WTC11 (cell line): ENCODE results near the gene MARS1. TPM values are rescaled to one million over a fixed set of nuclear protein-coding genes. Genes with fewer than 3 reads are reported as not detected.

Source experiments
- ATAC-seq: fragments of 200-7000 bp; cut with Tn5 transposase; 2 replicates; pipeline ENCODE4 v1.10.0; 2021; ENCODE audit warnings: mild to moderate bottlenecking, moderate library complexity
- CTCF ChIA-PET: fragments of 300-600 bp; sonication (Branson Sonifier 250); formaldehyde crosslinking; loops from one replicate; lab custom pipeline; 2021; ENCODE audit warnings: antibody characterized with exemption; lab: Charles Lee
- POLR2A ChIA-PET: fragments of 350-600 bp; sonication (Branson Sonifier 250); formaldehyde crosslinking; loops from one replicate; lab custom pipeline; 2021; ENCODE audit warnings: antibody characterized with exemption; lab: Charles Lee
- DNase-seq: peaks from one replicate; pipeline ENCODE4 v3.0.0; 2021; ENCODE audit warnings: low spot score
- H3K27ac Mint-ChIP-seq: 2 replicates; pipeline ENCODE4 v1.8.0; 2021; ENCODE audit warnings: mixed read lengths
- H3K27me3 Mint-ChIP-seq: 2 replicates; pipeline ENCODE4 v1.8.0; 2021; ENCODE audit warnings: low read depth, mild to moderate bottlenecking, moderate library complexity, mixed read lengths
- H3K36me3 Mint-ChIP-seq: 2 replicates; pipeline ENCODE4 v1.8.0; 2021; ENCODE audit warnings: mixed read lengths
- H3K4me1 Mint-ChIP-seq: 2 replicates; pipeline ENCODE4 v1.8.0; 2022; ENCODE audit warnings: mixed read lengths
- H3K4me3 Mint-ChIP-seq: 2 replicates; pipeline ENCODE4 v1.8.0; 2021; ENCODE audit warnings: mild to moderate bottlenecking, moderate library complexity, mixed read lengths
- H3K9me3 Mint-ChIP-seq: 2 replicates; pipeline ENCODE4 v1.8.0; 2021; ENCODE audit warnings: mixed read lengths
- AR ChIP-seq: fragments of 250-450 bp; sonication (Bioruptor Pico); IDR thresholded peaks from 2 replicates; pipeline ENCODE4 v1.9.0; 2021; ENCODE audit warnings: mild to moderate bottlenecking
- FOXK1 ChIP-seq: sonication (generic); formaldehyde crosslinking; IDR thresholded peaks from 2 replicates; pipeline ENCODE4 v1.8.0; 2022; ENCODE audit warnings: mild to moderate bottlenecking, moderate library complexity, missing genetic modification reagents
- GABPB1 ChIP-seq: sonication (generic); formaldehyde crosslinking; IDR thresholded peaks from 2 replicates; pipeline ENCODE4 v1.8.1; 2023; ENCODE audit warnings: mild to moderate bottlenecking, missing genetic modification reagents
- IRF1 ChIP-seq: sonication (generic); formaldehyde crosslinking; IDR thresholded peaks from 2 replicates; pipeline ENCODE4 v1.8.0; 2023; ENCODE audit warnings: missing genetic modification reagents
- JAZF1 ChIP-seq: fragments of 250-450 bp; sonication (Bioruptor Pico); IDR thresholded peaks from 2 replicates; pipeline ENCODE4 v1.9.0; 2021; ENCODE audit warnings: moderate library complexity, mild to moderate bottlenecking, inconsistent platforms
- JUN ChIP-seq: sonication (generic); formaldehyde crosslinking; IDR thresholded peaks from 2 replicates; pipeline ENCODE4 v1.8.0; 2023; ENCODE audit warnings: mild to moderate bottlenecking, missing genetic modification reagents
- KAT7 ChIP-seq: sonication (generic); formaldehyde crosslinking; IDR thresholded peaks from 2 replicates; pipeline ENCODE4 v1.8.1; 2023; ENCODE audit warnings: missing genetic modification reagents, mild to moderate bottlenecking, borderline replicate concordance
- NFE2L1 ChIP-seq: sonication (generic); formaldehyde crosslinking; IDR thresholded peaks from 2 replicates; pipeline ENCODE4 v1.8.1; 2023; ENCODE audit warnings: missing genetic modification reagents
- RORB ChIP-seq: fragments of 250-450 bp; sonication (Bioruptor Pico); IDR thresholded peaks from 2 replicates; pipeline ENCODE4 v1.9.0; 2021; ENCODE audit warnings: mild to moderate bottlenecking
- SMAD3 ChIP-seq: sonication (generic); formaldehyde crosslinking; IDR thresholded peaks from 2 replicates; pipeline ENCODE4 v1.8.0; 2022; ENCODE audit warnings: missing genetic modification reagents, mild to moderate bottlenecking, borderline replicate concordance
- SMAD4 ChIP-seq: sonication (generic); formaldehyde crosslinking; IDR thresholded peaks from 2 replicates; pipeline ENCODE4 v1.8.0; 2022; ENCODE audit warnings: mild to moderate bottlenecking, missing genetic modification reagents
- TEAD4 ChIP-seq: sonication (generic); formaldehyde crosslinking; IDR thresholded peaks from 2 replicates; pipeline ENCODE4 v1.8.0; 2022; ENCODE audit warnings: mild to moderate bottlenecking, missing genetic modification reagents
- ZNF263 ChIP-seq: sonication (generic); formaldehyde crosslinking; IDR thresholded peaks from 2 replicates; pipeline ENCODE4 v1.8.1; 2022; ENCODE audit warnings: low read depth, mild to moderate bottlenecking, moderate library complexity, missing genetic modification reagents
- ZNF671 ChIP-seq: fragments of 250-450 bp; sonication (Bioruptor Pico); IDR thresholded peaks from 2 replicates; pipeline ENCODE4 v1.8.0; 2021; ENCODE audit warnings: mild to moderate bottlenecking
- ZSCAN18 ChIP-seq: fragments of 250-450 bp; sonication (Bioruptor Pico); IDR thresholded peaks from 2 replicates; pipeline ENCODE4 v2.1.2; 2022; ENCODE audit warnings: mild to moderate bottlenecking, moderate library complexity
- total RNA-seq: library from RNA; stranded (reverse); gene quantifications from 3 replicates; pipeline ENCODE4 v1.2.3, GENCODE V29; 2021
- TF ChIP-seq, protein P1 (sequence below): sonication (generic); formaldehyde crosslinking; IDR thresholded peaks from 2 replicates; pipeline ENCODE4 v1.8.1; 2022; ENCODE audit warnings: low read depth, mild to moderate bottlenecking, moderate library complexity, missing genetic modification reagents, borderline replicate concordance
- TF ChIP-seq, protein P2 (sequence below): fragments of 200-600 bp; IDR thresholded peaks from 2 replicates; pipeline ENCODE4 v1.8.0; 2022; ENCODE audit warnings: antibody characterized with exemption
- TF ChIP-seq, protein P3 (sequence below): sonication (generic); formaldehyde crosslinking; IDR thresholded peaks from 2 replicates; pipeline ENCODE4 v1.8.1; 2022; ENCODE audit warnings: mild to moderate bottlenecking, missing genetic modification reagents, moderate library complexity, borderline replicate concordance
- TF ChIP-seq, protein P4 (sequence below): sonication (generic); formaldehyde crosslinking; IDR thresholded peaks from 2 replicates; pipeline ENCODE4 v1.8.1; 2023; ENCODE audit warnings: mild to moderate bottlenecking, missing genetic modification reagents
- TF ChIP-seq, protein P5 (sequence below): sonication (generic); formaldehyde crosslinking; IDR thresholded peaks from 2 replicates; pipeline ENCODE4 v1.8.1; 2023; ENCODE audit warnings: mild to moderate bottlenecking, moderate library complexity, missing genetic modification reagents
- TF ChIP-seq, protein P6 (sequence below): sonication (generic); formaldehyde crosslinking; IDR thresholded peaks from 2 replicates; pipeline ENCODE4 v1.8.0; 2022; ENCODE audit warnings: mild to moderate bottlenecking, missing genetic modification reagents

The MARS1 gene
- total RNA-seq, 1 experiment from 2014 or later = 367 TPM

DNA sequence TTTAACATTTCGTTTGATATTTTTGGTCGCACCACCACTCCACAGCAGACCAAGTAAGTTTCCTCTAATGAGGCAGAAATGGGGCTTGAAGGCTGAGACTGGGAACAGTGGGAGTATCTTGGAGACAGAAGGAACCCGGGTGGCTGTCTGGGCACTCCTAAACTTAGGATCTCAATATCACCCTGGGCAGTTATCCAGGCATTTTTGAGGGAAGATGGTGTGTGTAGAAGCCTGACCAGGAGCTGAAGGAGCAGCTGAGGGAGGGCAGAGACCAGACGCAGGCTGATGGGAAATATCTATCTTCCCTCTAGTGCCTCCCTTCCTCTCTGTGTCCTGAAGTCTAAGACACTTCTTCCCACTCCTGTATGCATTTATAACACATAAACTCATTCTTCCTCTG lies 10.7 kb downstream of the MARS1 start:
- H3K4me1 Mint-ChIP-seq = no peaks in the 10 kb centered on the region
- ChIA-PET CTCF (interaction anchor here (1.0 kb wide), 1 partner anchor 14 kb away, joined by 5 read pairs; no protein-coding TSS in a partner anchor), POLR2A (no interaction called here)
- H3K9me3 Mint-ChIP-seq = peaks cover 5% of the 10 kb centered on the region; the same call in 1 of the 2 replicates
- TF ChIP-seq AR (CRISPR knock-in tag) (no peak), RORB (CRISPR knock-in tag) (no peak), SMAD3 (CRISPR knock-in tag) (no peak), FOXK1 (CRISPR knock-in tag) (no peak), TEAD4 (CRISPR knock-in tag) (no peak), SMAD4 (CRISPR knock-in tag) (no peak), ZNF263 (no peak), ZSCAN18 (CRISPR knock-in tag) (no peak), JAZF1 (no peak), GABPB1 (CRISPR knock-in tag) (no peak), IRF1 (CRISPR knock-in tag) (no peak), JUN (CRISPR knock-in tag) (no peak)
- TF ChIP-seq, protein P1, sequence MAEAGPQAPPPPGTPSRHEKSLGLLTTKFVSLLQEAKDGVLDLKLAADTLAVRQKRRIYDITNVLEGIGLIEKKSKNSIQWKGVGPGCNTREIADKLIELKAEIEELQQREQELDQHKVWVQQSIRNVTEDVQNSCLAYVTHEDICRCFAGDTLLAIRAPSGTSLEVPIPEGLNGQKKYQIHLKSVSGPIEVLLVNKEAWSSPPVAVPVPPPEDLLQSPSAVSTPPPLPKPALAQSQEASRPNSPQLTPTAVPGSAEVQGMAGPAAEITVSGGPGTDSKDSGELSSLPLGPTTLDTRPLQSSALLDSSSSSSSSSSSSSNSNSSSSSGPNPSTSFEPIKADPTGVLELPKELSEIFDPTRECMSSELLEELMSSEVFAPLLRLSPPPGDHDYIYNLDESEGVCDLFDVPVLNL (CRISPR knock-in tag) = no peak
- TF ChIP-seq, protein P2, sequence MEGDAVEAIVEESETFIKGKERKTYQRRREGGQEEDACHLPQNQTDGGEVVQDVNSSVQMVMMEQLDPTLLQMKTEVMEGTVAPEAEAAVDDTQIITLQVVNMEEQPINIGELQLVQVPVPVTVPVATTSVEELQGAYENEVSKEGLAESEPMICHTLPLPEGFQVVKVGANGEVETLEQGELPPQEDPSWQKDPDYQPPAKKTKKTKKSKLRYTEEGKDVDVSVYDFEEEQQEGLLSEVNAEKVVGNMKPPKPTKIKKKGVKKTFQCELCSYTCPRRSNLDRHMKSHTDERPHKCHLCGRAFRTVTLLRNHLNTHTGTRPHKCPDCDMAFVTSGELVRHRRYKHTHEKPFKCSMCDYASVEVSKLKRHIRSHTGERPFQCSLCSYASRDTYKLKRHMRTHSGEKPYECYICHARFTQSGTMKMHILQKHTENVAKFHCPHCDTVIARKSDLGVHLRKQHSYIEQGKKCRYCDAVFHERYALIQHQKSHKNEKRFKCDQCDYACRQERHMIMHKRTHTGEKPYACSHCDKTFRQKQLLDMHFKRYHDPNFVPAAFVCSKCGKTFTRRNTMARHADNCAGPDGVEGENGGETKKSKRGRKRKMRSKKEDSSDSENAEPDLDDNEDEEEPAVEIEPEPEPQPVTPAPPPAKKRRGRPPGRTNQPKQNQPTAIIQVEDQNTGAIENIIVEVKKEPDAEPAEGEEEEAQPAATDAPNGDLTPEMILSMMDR = no peak
- H3K36me3 Mint-ChIP-seq = peaks cover 89% of the 10 kb centered on the region
- no peak for DNase-seq
- no peak overlapping the region for H3K27ac Mint-ChIP-seq
- no peaks in the 10 kb centered on the region for H3K27me3 Mint-ChIP-seq
- ATAC-seq = no peak
- H3K4me3 Mint-ChIP-seq = no peak overlapping the region

DNA sequence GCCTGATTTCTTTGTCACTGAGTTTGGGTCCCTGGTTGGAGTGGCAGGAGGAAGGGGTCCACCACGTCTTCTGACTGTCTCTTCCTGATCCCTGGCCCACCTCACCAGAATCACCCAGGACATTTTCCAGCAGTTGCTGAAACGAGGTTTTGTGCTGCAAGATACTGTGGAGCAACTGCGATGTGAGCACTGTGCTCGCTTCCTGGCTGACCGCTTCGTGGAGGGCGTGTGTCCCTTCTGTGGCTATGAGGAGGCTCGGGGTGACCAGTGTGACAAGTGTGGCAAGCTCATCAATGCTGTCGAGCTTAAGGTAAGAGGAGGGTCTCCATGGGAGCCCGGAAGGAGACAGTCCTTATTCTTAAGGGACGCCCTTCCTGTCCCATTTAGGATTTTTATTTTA lies 12.3 kb downstream of the MARS1 start:
- H3K4me3 Mint-ChIP-seq = no peak overlapping the region
- POLR2A ChIA-PET = interaction anchor here (0.7 to 1.4 kb wide), 2 partner anchors 19 to 26 kb away, joined by 3 to 4 read pairs; no protein-coding TSS in a partner anchor
- ATAC-seq = no peak
- H3K27me3 Mint-ChIP-seq = no peaks in the 10 kb centered on the region
- H3K4me1 Mint-ChIP-seq = no peaks in the 10 kb centered on the region
- DNase-seq = no peak
- no peak overlapping the region for H3K27ac Mint-ChIP-seq
- CTCF ChIA-PET = no interaction called here
- peaks cover 95% of the 10 kb centered on the region for H3K36me3 Mint-ChIP-seq
- peaks cover 5% of the 10 kb centered on the region; the same call in 1 of the 2 replicates for H3K9me3 Mint-ChIP-seq
- TF ChIP-seq, protein P3, sequence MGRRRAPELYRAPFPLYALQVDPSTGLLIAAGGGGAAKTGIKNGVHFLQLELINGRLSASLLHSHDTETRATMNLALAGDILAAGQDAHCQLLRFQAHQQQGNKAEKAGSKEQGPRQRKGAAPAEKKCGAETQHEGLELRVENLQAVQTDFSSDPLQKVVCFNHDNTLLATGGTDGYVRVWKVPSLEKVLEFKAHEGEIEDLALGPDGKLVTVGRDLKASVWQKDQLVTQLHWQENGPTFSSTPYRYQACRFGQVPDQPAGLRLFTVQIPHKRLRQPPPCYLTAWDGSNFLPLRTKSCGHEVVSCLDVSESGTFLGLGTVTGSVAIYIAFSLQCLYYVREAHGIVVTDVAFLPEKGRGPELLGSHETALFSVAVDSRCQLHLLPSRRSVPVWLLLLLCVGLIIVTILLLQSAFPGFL = no peak
- TF ChIP-seq, protein P4, sequence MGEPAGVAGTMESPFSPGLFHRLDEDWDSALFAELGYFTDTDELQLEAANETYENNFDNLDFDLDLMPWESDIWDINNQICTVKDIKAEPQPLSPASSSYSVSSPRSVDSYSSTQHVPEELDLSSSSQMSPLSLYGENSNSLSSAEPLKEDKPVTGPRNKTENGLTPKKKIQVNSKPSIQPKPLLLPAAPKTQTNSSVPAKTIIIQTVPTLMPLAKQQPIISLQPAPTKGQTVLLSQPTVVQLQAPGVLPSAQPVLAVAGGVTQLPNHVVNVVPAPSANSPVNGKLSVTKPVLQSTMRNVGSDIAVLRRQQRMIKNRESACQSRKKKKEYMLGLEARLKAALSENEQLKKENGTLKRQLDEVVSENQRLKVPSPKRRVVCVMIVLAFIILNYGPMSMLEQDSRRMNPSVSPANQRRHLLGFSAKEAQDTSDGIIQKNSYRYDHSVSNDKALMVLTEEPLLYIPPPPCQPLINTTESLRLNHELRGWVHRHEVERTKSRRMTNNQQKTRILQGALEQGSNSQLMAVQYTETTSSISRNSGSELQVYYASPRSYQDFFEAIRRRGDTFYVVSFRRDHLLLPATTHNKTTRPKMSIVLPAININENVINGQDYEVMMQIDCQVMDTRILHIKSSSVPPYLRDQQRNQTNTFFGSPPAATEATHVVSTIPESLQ (CRISPR knock-in tag) = no peak
- TF ChIP-seq, protein P5, sequence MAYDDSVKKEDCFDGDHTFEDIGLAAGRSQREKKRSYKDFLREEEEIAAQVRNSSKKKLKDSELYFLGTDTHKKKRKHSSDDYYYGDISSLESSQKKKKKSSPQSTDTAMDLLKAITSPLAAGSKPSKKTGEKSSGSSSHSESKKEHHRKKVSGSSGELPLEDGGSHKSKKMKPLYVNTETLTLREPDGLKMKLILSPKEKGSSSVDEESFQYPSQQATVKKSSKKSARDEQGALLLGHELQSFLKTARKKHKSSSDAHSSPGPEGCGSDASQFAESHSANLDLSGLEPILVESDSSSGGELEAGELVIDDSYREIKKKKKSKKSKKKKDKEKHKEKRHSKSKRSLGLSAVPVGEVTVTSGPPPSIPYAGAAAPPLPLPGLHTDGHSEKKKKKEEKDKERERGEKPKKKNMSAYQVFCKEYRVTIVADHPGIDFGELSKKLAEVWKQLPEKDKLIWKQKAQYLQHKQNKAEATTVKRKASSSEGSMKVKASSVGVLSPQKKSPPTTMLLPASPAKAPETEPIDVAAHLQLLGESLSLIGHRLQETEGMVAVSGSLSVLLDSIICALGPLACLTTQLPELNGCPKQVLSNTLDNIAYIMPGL = no peak
- no peak for TF ChIP-seq NFE2L1 (CRISPR knock-in tag)
- TF ChIP-seq, protein P6, sequence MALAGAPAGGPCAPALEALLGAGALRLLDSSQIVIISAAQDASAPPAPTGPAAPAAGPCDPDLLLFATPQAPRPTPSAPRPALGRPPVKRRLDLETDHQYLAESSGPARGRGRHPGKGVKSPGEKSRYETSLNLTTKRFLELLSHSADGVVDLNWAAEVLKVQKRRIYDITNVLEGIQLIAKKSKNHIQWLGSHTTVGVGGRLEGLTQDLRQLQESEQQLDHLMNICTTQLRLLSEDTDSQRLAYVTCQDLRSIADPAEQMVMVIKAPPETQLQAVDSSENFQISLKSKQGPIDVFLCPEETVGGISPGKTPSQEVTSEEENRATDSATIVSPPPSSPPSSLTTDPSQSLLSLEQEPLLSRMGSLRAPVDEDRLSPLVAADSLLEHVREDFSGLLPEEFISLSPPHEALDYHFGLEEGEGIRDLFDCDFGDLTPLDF (CRISPR knock-in tag) = no peak
- TF ChIP-seq KAT7 (CRISPR knock-in tag) = no peak
- TF ChIP-seq ZNF671 (CRISPR knock-in tag) = no peak
- TF ChIP-seq SMAD3 (CRISPR knock-in tag) = no peak
- TF ChIP-seq FOXK1 (CRISPR knock-in tag) = no peak
